Effector CD4-positive, alpha-beta T cell (primary cell): ENCODE data around the gene VGLL2.

Source experiments
- DNase-seq: peaks from one replicate; pipeline ENCODE4 v3.0.0-alpha.2; 2020

Gene VGLL2

GRCh38 chr6:117269638-117270054 lies 4.3 kb downstream of the VGLL2 start:
- no peak for DNase-seq

- DNase-seq: no peak
Measured at GRCh38 chr6:117270055-117270842, 4.9 kb downstream of the VGLL2 start.

GRCh38 chr6:117270843-117271507 lies 5.6 kb downstream of the VGLL2 start:
- no peak for DNase-seq

- DNase-seq: no peak
Measured at GRCh38 chr6:117272032-117272866, 6.9 kb downstream of the VGLL2 start.

GRCh38 chr6:117272891-117273290 lies 7.5 kb downstream of the VGLL2 start:
- DNase-seq: no peak

GRCh38 chr6:117275205-117275604 lies 9.8 kb downstream of the VGLL2 start:
- no peak for DNase-seq

GRCh38 chr6:117275711-117276110 lies 10.4 kb downstream of the VGLL2 start:
- DNase-seq: no peak

- DNase-seq: no peak
Measured at GRCh38 chr6:117276778-117277316, 11.5 kb downstream of the VGLL2 start.

GRCh38 chr6:117280922-117281321 lies 15.6 kb downstream of the VGLL2 start:
- DNase-seq: no peak

- no peak for DNase-seq
Measured at GRCh38 chr6:117288083-117288715, 22.8 kb downstream of the VGLL2 start.

- DNase-seq: no peak
Measured at GRCh38 chr6:117290173-117290846, 25.0 kb downstream of the VGLL2 start.

- no peak for DNase-seq
Measured at GRCh38 chr6:117298941-117299340, 33.6 kb downstream of the VGLL2 start.

GRCh38 chr6:117303323-117303722 lies 38.0 kb downstream of the VGLL2 start:
- no peak for DNase-seq

GRCh38 chr6:117304446-117304845 lies 39.1 kb downstream of the VGLL2 start:
- no peak for DNase-seq

GRCh38 chr6:117306227-117306790 lies 41.0 kb downstream of the VGLL2 start:
- DNase-seq: no peak

GRCh38 chr6:117307655-117308054 lies 42.3 kb downstream of the VGLL2 start:
- no peak for DNase-seq

- no peak for DNase-seq
Measured at GRCh38 chr6:117309069-117309468, 43.7 kb downstream of the VGLL2 start.

GRCh38 chr6:117309611-117310010 lies 44.3 kb downstream of the VGLL2 start:
- DNase-seq: no peak

GRCh38 chr6:117311310-117311709 lies 46.0 kb downstream of the VGLL2 start:
- no peak for DNase-seq

GRCh38 chr6:117311726-117312125 lies 46.4 kb downstream of the VGLL2 start:
- no peak for DNase-seq

GRCh38 chr6:117317261-117317660 lies 51.9 kb downstream of the VGLL2 start:
- no peak for DNase-seq
